Activated CD4-positive, alpha-beta T cell treated with anti-CD3 and anti-CD28 coated beads for 36 hours (primary cell): Measurements from ENCODE around the gene SH3GL1. TPM values are rescaled to one million over a fixed set of nuclear protein-coding genes. Genes with fewer than 3 reads are reported as not detected.
"Not testable (repeated sequence)": the region's sequence is repeated elsewhere in the genome, so short reads cannot be mapped to it uniquely, and the experiment has no call there.

Source experiments
- ATAC-seq: fragments of 200-7000 bp; cut with Tn5 transposase; one replicate; pipeline ENCODE4 v1.10.0; 2021; ENCODE audit warnings: mild to moderate bottlenecking, moderate library complexity
- CTCF ChIA-PET: fragments of 350-600 bp; sonication (Branson Sonifier 250); formaldehyde crosslinking; loops from one replicate; lab custom pipeline; 2021; ENCODE audit warnings: antibody characterized with exemption; lab: Charles Lee
- POLR2A ChIA-PET: fragments of 350-600 bp; sonication (Branson Sonifier 250); formaldehyde crosslinking; loops from one replicate; lab custom pipeline; 2021; ENCODE audit warnings: antibody characterized with exemption, inconsistent platforms; lab: Charles Lee
- DNase-seq: peaks from one replicate; pipeline ENCODE4 v3.0.0-alpha.2; 2020
- H3K27ac Mint-ChIP-seq: one replicate; pipeline ENCODE4 v1.8.0; 2021; ENCODE audit warnings: mixed read lengths
- H3K27me3 Mint-ChIP-seq: one replicate; pipeline ENCODE4 v1.8.0; 2021; ENCODE audit warnings: mixed read lengths
- H3K36me3 Mint-ChIP-seq: one replicate; pipeline ENCODE4 v1.8.0; 2021; ENCODE audit warnings: low read depth, mixed read lengths
- H3K4me1 Mint-ChIP-seq: one replicate; pipeline ENCODE4 v1.8.0; 2021; ENCODE audit warnings: mixed read lengths
- H3K4me3 Mint-ChIP-seq: one replicate; pipeline ENCODE4 v1.8.0; 2021; ENCODE audit warnings: mild to moderate bottlenecking, moderate library complexity, mixed read lengths
- H3K9me3 Mint-ChIP-seq: one replicate; pipeline ENCODE4 v1.8.0; 2021; ENCODE audit warnings: low read depth, mixed read lengths
- intact Hi-C, 2 experiments: fragments of 100-400 bp; cut with DNase I in 1 of 2; cut with micrococcal nuclease in 1 of 2; formaldehyde crosslinking; loops; one replicate each; pipeline versions ENCODE4 v1.14.2 to v1.15.1; 2022 to 2024; cut with DNase I, micrococcal nuclease
- total RNA-seq, 2 experiments: library from RNA; stranded (reverse); gene quantifications; one replicate each; pipeline ENCODE4 v1.2.3, GENCODE V29; 2021

SH3GL1 gene
- total RNA-seq, 2 experiments from 2014 or later: 42.0 to 46.8 TPM

GRCh38 chr19:4334929-4335570 is 65.3 kb downstream of the SH3GL1 start:
- intact Hi-C loops: no loop called here
- no peaks in the 10 kb centered on the region for H3K27me3 Mint-ChIP-seq
- no peak for ATAC-seq
- H3K27ac Mint-ChIP-seq: no peak overlapping the region
- H3K36me3 Mint-ChIP-seq: peaks cover 21% of the 10 kb centered on the region
- ChIA-PET CTCF (no interaction called here), POLR2A (no interaction called here)
- no peak overlapping the region for H3K4me3 Mint-ChIP-seq
- peaks cover 9% of the 10 kb centered on the region for H3K9me3 Mint-ChIP-seq
- DNase-seq: no peak
- peaks cover 16% of the 10 kb centered on the region for H3K4me1 Mint-ChIP-seq

GRCh38 chr19:4329858-4330257 is 70.5 kb downstream of the SH3GL1 start:
- DNase-seq (no peak), ATAC-seq (no peak)
- H3K27me3 Mint-ChIP-seq: no peaks in the 10 kb centered on the region
- intact Hi-C loops: loop anchor here in 1 of 2 experiments (5.0 kb wide), 7 partner anchors 148 to 1572 kb away; partner anchors contain the start of genes ANKRD24, APBA3, CACTIN and EEF2
- peaks cover 27% of the 10 kb centered on the region for H3K4me1 Mint-ChIP-seq
- POLR2A ChIA-PET: no interaction called here
- H3K9me3 Mint-ChIP-seq: peaks cover 5% of the 10 kb centered on the region
- peak overlapping the region; percentile 58 for H3K27ac Mint-ChIP-seq
- H3K36me3 Mint-ChIP-seq: peaks cover 18% of the 10 kb centered on the region
- H3K4me3 Mint-ChIP-seq: peak overlapping the region; percentile 93
- CTCF ChIA-PET: interaction anchor here (0.6 to 1.1 kb wide), 3 partner anchors 10 to 209 kb away, joined by 3 to 5 read pairs (median 3); no protein-coding TSS in a partner anchor

DNA sequence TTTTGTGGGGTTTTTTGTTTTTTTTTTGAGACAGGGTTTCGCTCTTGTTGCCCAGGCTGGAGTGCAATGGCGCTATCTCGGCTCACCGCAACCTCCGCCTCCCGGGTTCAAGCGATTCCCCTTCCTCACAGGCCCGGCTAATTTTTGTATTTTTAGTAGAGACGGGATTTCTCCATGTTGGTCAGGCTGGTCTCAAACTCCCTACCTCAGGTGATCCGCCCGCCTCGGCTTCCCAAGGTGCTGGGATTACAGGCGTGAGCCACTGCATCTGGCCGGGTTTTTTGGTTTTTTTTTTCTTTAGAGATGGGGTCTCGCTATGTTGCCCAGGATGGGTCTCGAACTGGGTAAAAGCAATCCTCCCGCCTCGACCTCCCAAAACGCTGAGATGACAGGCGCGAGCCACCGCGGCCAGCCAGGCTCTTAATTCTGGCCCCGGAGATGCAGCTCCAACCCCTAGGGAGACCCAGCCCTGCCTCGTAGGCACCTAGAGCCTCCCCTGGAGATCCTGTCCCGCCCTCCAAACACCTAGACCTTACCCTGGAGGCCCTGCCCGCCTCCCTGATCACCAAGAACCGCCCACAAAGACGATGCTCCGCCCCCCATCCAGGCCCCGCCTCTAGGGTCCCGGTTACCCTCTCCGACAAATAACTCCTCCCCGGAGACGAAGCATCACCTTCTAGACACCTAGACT is 71.2 kb downstream of the SH3GL1 start:
- intact Hi-C loops: loop anchor here (1.0 to 5.0 kb wide), 22 partner anchors 9 to 1573 kb away; partner anchors contain the start of genes MPND (in 2 of the 2), ANKRD24 (in 1 of the 2), APBA3 (in 1 of the 2) and CACTIN (in 1 of the 2)
- H3K36me3 Mint-ChIP-seq: peaks cover 11% of the 10 kb centered on the region
- CTCF ChIA-PET, H3K9me3 Mint-ChIP-seq, ATAC-seq, POLR2A ChIA-PET, H3K27me3 Mint-ChIP-seq: not testable (repeated sequence)
- peaks cover 27% of the 10 kb centered on the region for H3K4me1 Mint-ChIP-seq
- peak; percentile 75 for DNase-seq
- peak overlapping the region; percentile 94 for H3K27ac Mint-ChIP-seq
- H3K4me3 Mint-ChIP-seq: peak overlapping the region; percentile 93

DNA sequence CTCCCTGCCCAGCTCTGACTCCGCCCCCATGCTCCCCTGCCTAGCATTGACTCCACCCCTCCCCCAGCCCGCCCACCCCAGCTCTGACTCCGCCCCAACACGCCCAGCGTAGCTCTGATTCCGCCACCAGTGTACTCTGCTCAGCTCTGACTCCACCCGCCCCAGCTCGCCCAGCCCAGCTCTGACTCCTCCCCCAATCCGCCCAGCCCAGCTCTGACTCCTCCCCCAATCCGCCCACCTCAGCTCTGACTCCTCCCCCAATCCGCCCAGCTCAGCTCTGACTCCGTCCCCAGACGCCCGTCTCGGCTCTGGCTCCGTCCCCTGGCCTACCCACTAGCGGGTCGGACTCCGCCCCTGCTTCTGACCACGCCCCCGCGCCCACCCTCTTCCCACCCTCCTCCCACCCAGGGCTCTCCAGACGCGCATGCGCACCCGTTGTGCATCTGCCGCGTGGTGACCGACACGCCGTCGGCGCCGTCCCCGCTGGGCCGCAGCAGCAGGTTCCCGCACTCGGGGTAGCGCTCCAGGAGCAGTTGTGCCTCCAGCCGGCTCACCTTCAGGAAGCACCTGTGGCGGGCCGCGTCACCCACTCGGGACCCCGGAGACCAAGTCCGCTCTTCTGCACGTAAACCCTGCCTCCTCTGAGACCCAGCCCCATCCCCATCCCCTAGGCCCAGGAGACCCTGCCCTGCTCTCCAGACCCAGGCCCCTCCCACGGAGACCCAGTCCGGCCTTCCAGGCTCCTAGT is 71.9 kb downstream of the SH3GL1 start:
- peak; percentile 85 for ATAC-seq
- intact Hi-C loops: loop anchor here (1.0 to 5.0 kb wide), 22 partner anchors 10 to 1574 kb away; partner anchors contain the start of genes MPND (in 2 of the 2), ANKRD24 (in 1 of the 2), APBA3 (in 1 of the 2) and CACTIN (in 1 of the 2)
- Mint-ChIP-seq H3K9me3 (no peaks in the 10 kb centered on the region), H3K27ac (peak overlapping the region; percentile 94), H3K4me3 (peak overlapping the region; percentile 93), H3K4me1 (peaks cover 27% of the 10 kb centered on the region), H3K27me3 (no peaks in the 10 kb centered on the region), H3K36me3 (peaks cover 8% of the 10 kb centered on the region)
- ChIA-PET CTCF (interaction anchor here (0.6 to 1.1 kb wide), 7 partner anchors 10 to 76 kb away, joined by 3 to 5 read pairs (median 3); partner anchors contain the start of gene STAP2), POLR2A (interaction anchor here (0.5 to 1.1 kb wide), 2 partner anchors 14 to 130 kb away, joined by 3 to 12 read pairs; partner anchors contain the start of gene MPND)
- peak; percentile 100 for DNase-seq

GRCh38 chr19:4327877-4328242 is 72.5 kb downstream of the SH3GL1 start:
- peaks cover 8% of the 10 kb centered on the region for H3K36me3 Mint-ChIP-seq
- peaks cover 27% of the 10 kb centered on the region for H3K4me1 Mint-ChIP-seq
- intact Hi-C loops: loop anchor here (1.0 to 5.0 kb wide), 24 partner anchors 10 to 1574 kb away; partner anchors contain the start of genes MPND (in 2 of the 2), ANKRD24 (in 1 of the 2), APBA3 (in 1 of the 2) and CACTIN (in 1 of the 2)
- H3K27ac Mint-ChIP-seq: peak overlapping the region; percentile 51
- H3K27me3 Mint-ChIP-seq: no peaks in the 10 kb centered on the region
- POLR2A ChIA-PET: interaction anchor here (0.5 to 1.1 kb wide), 2 partner anchors 15 to 130 kb away, joined by 3 to 12 read pairs; partner anchors contain the start of gene MPND
- no peak for DNase-seq
- H3K9me3 Mint-ChIP-seq: no peaks in the 10 kb centered on the region
- CTCF ChIA-PET: interaction anchor here (0.6 to 1.1 kb wide), 7 partner anchors 10 to 76 kb away, joined by 3 to 5 read pairs (median 3); partner anchors contain the start of gene STAP2
- peak overlapping the region; percentile 93 for H3K4me3 Mint-ChIP-seq
- peak; percentile 23 for ATAC-seq

DNA sequence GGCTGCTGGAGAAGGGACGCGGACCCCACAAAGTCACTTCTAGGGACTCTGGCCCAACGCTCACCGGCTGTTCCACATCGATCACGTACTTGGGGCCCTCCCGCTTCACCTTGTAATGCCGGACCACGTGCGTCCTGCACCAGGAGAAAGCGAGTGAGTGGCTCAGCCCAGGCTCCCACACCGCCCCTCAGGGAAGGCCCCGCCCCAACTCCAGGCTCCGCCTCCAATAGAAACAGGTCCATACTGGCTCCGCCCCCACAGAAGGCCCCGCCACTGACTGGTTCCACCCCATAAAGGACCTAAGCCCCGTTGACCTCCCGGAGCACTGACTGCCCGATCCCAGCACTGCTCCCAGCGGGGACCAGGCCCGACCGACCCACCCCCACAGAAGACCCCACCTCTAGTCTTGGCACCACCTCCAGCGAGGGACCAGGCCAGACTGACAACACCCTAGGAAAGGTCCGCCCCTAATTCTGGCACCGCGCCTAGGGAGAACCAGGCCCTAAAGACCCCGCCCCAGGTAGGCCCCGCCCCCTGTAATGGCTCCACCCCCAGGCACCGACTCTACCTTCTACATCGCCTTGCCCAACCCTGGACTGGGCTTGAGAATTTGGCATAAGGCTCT is 73.0 kb downstream of the SH3GL1 start:
- H3K27ac Mint-ChIP-seq: peak overlapping the region; percentile 51
- intact Hi-C loops: loop anchor here in 1 of 2 experiments (1.0 to 5.0 kb wide), 9 partner anchors 60 to 1575 kb away; partner anchors contain the start of genes ANKRD24, APBA3, CACTIN and DAPK3
- peaks cover 27% of the 10 kb centered on the region for H3K4me1 Mint-ChIP-seq
- CTCF ChIA-PET: interaction anchor here (1.0 to 1.1 kb wide), 3 partner anchors 11 to 60 kb away, joined by 3 to 5 read pairs (median 3); partner anchors contain the start of gene STAP2
- H3K36me3 Mint-ChIP-seq: peaks cover 8% of the 10 kb centered on the region
- POLR2A ChIA-PET: interaction anchor here (1.1 kb wide), 1 partner anchor 15 kb away, joined by 12 read pairs; the partner anchor contains the start of gene MPND
- DNase-seq (peak; percentile 94), ATAC-seq (peak; percentile 56)
- no peaks in the 10 kb centered on the region for H3K9me3 Mint-ChIP-seq
- H3K27me3 Mint-ChIP-seq: no peaks in the 10 kb centered on the region
- H3K4me3 Mint-ChIP-seq: peak overlapping the region; percentile 93

DNA sequence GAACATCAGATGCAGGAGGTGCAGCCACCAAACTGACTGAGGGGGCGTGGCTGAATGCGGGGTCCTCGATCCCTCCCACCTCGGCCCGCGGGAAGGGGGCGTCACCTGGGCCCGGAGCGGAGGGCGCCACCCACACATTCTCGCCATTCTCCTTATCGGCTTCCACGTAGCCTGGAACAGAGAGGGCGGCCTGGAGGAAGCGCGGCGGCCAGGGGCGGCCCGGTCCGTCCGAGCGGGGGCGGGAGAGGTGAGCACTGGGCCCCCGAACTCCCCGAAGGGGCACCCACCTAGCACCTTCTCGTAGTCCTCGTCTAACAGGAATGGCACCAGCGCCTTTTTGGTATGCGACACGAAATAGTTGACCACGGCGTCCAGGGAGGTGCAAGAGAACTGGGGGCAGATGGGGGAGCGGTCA is 73.5 kb downstream of the SH3GL1 start:
- CTCF ChIA-PET: no interaction called here
- Mint-ChIP-seq H3K27ac (no peak overlapping the region), H3K27me3 (no peaks in the 10 kb centered on the region), H3K4me3 (peak overlapping the region; percentile 93), H3K36me3 (peaks cover 8% of the 10 kb centered on the region), H3K9me3 (no peaks in the 10 kb centered on the region), H3K4me1 (peaks cover 27% of the 10 kb centered on the region)
- intact Hi-C loops: loop anchor here in 1 of 2 experiments (1.0 to 5.0 kb wide), 9 partner anchors 60 to 1575 kb away; partner anchors contain the start of genes ANKRD24, APBA3, CACTIN and DAPK3
- ATAC-seq (no peak), DNase-seq (peak; percentile 37)
- POLR2A ChIA-PET: no interaction called here

DNA sequence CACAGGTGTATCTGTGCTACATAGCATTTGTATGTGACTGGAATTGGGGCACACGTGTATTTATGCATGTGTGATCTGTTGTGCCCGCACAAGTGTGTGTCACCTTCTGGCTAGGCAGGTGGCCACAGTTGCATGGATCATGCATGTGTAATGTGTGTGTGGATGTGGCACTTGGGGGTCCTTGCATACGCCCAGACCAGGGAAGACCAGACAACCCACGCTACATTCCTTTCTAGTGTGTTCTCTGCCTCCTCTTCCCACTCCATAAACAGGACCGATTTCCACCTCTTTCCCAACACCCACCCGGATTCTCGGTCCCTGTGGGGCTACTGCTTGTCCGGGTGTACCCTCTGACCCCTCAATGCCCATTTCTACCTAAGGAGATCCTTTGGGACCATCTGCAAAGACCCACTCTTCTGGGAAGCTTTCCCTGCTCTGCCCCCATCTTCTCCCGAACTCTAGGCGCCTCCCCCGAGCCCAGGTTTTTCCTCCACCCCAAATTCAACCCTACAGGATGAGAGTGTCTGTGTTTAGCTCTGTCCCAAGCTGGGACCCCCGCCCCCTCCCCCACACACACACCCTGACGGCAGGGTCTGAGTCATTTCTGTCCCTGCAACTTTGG is 74.0 kb downstream of the SH3GL1 start:
- H3K27ac Mint-ChIP-seq: no peak overlapping the region
- H3K27me3 Mint-ChIP-seq: no peaks in the 10 kb centered on the region
- peaks cover 8% of the 10 kb centered on the region for H3K36me3 Mint-ChIP-seq
- H3K4me3 Mint-ChIP-seq: peak overlapping the region; percentile 93
- peaks cover 27% of the 10 kb centered on the region for H3K4me1 Mint-ChIP-seq
- DNase-seq: no peak
- intact Hi-C loops: loop anchor here in 1 of 2 experiments (5.0 kb wide), 7 partner anchors 144 to 1576 kb away; partner anchors contain the start of genes ANKRD24, APBA3, CACTIN and EEF2
- no peak for ATAC-seq
- ChIA-PET CTCF (no interaction called here), POLR2A (no interaction called here)
- H3K9me3 Mint-ChIP-seq: no peaks in the 10 kb centered on the region

GRCh38 chr19:4324228-4324627 is 76.1 kb downstream of the SH3GL1 start:
- POLR2A ChIA-PET: interaction anchor here (1.7 kb wide), 1 partner anchor 19 kb away, joined by 3 read pairs; the partner anchor contains the start of gene MPND
- Mint-ChIP-seq H3K4me3 (no peak overlapping the region), H3K27me3 (no peaks in the 10 kb centered on the region), H3K9me3 (peaks cover 2% of the 10 kb centered on the region), H3K27ac (no peak overlapping the region), H3K36me3 (peaks cover under 1% of the 10 kb centered on the region), H3K4me1 (peaks cover 20% of the 10 kb centered on the region)
- intact Hi-C loops: no loop called here
- ATAC-seq (no peak), DNase-seq (no peak)
- CTCF ChIA-PET: no interaction called here

DNA sequence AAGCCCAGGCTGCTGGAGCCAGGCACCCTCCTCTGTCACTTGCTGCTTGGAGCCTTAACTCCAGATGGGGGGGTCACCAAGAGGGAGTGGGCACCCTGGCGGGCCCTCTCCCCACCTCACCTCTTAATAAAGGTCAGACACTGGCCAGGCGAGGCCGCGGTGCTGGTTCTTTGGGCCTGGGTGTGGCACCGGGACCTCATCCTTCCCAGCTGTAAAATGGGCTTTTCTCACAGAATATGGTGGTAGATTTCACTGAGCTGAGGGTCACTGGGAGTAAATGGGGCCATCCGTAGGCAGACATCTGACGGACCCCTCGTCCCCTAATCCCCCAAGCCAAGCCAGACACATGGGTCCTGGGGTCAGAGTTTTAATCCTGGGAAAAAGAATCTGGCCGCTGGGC is 76.7 kb downstream of the SH3GL1 start:
- DNase-seq: no peak
- CTCF ChIA-PET: no interaction called here
- Mint-ChIP-seq H3K9me3 (peaks cover 4% of the 10 kb centered on the region), H3K4me3 (no peak overlapping the region), H3K36me3 (no peaks in the 10 kb centered on the region), H3K27ac (no peak overlapping the region), H3K4me1 (peaks cover 19% of the 10 kb centered on the region), H3K27me3 (no peaks in the 10 kb centered on the region)
- ATAC-seq: no peak
- POLR2A ChIA-PET: interaction anchor here (0.6 to 1.7 kb wide), 2 partner anchors 20 to 22 kb away, joined by 3 to 6 read pairs; partner anchors contain the start of gene MPND
- intact Hi-C loops: no loop called here
